ENCODE results near the gene WDSUB1.

GRCh38 chr2:159196393-159196925 is 90.0 kb downstream of the WDSUB1 start:
- TF ChIP-seq CTCF (IDR thresholded peaks at IDR 0.05) (no peak), POLR2A (IDR thresholded peaks at IDR 0.05) (no peak), EP300 (IDR thresholded peaks at IDR 0.05) (no peak)
